Measurements from ENCODE around the gene ELOVL6. TPM values are rescaled to one million over a fixed set of nuclear protein-coding genes. Genes with fewer than 3 reads are reported as not detected.

Gene ELOVL6
- total RNA-seq, 1 experiment from 2014 or later, result 2.2 TPM

- H3K4me1 ChIP-seq (ENCODE audit: insufficient read depth, low read length), result no peaks in the 10 kb centered on the region
- H4K20me1 ChIP-seq (ENCODE audit: low read length), result no peaks in the 10 kb centered on the region
- no peaks in the 10 kb centered on the region for H3F3A ChIP-seq (ENCODE audit: low read length, unreplicated experiment)
- H3K79me2 ChIP-seq (ENCODE audit: low read length), result no peaks in the 10 kb centered on the region
- DNase-seq, result no peak
- no peaks in the 10 kb centered on the region for H3K36me3 ChIP-seq (ENCODE audit: low read depth, low read length)
- no TSS peak for BruUV-seq (replicated peaks)
- H3K27ac ChIP-seq (ENCODE audit: low read length), result no peak overlapping the region
- H3K9ac ChIP-seq (ENCODE audit: low read length), result no peak overlapping the region
- H2AFZ ChIP-seq (ENCODE audit: low read length), result no peak overlapping the region
- no peaks in the 10 kb centered on the region for H3K9me2 ChIP-seq (replicated peaks; ENCODE audit: low read length)
- intact Hi-C loops (cut with micrococcal nuclease), result no loop called here
- ChIA-PET CTCF (no interaction called here), POLR2A (ENCODE audit: unreplicated experiment) (no interaction called here)
- H3K4me3 ChIP-seq (ENCODE audit: low read length), result no peak overlapping the region
- no peak for TF ChIP-seq EZH2 (IDR thresholded peaks at IDR 0.05; ENCODE audit: low read length, unreplicated experiment)
- ATAC-seq, result no peak
- H3K27me3 ChIP-seq (ENCODE audit: low read length), result no peaks in the 10 kb centered on the region
- H3K4me2 ChIP-seq (ENCODE audit: low read length), result no peak overlapping the region
- no peaks in the 10 kb centered on the region for H3K9me3 ChIP-seq (ENCODE audit: low read length)
These were observed 16.5 kb downstream of the ELOVL6 start for GRCh38 chr4:110181890-110182289.

- no peaks in the 10 kb centered on the region for H3K36me3 ChIP-seq (ENCODE audit: low read depth, low read length)
- ChIA-PET POLR2A (ENCODE audit: unreplicated experiment) (no interaction called here), CTCF (interaction anchor here (1.0 kb wide), 1 partner anchor 10 kb away, joined by 3 read pairs; no protein-coding TSS in a partner anchor)
- no peak for TF ChIP-seq EZH2 (IDR thresholded peaks at IDR 0.05; ENCODE audit: low read length, unreplicated experiment)
- no peak for TF ChIP-seq CTCF (conservative IDR thresholded peaks at IDR 0.05; ENCODE audit: low read depth, low read length)
- no peak for TF ChIP-seq EZH2phosphoT487 (IDR thresholded peaks at IDR 0.05; ENCODE audit: borderline replicate concordance, low read length)
- H3K4me1 ChIP-seq (ENCODE audit: insufficient read depth, low read length), result peaks cover 14% of the 10 kb centered on the region
- H3K27ac ChIP-seq (ENCODE audit: low read length), result no peak overlapping the region
- intact Hi-C loops (cut with micrococcal nuclease), result no loop called here
- H4K20me1 ChIP-seq (ENCODE audit: low read length), result no peaks in the 10 kb centered on the region
- ATAC-seq (no peak), DNase-seq (peak; percentile 29)
- H3K9me3 ChIP-seq (ENCODE audit: low read length), result no peaks in the 10 kb centered on the region
- H3F3A ChIP-seq (ENCODE audit: low read length, unreplicated experiment), result no peaks in the 10 kb centered on the region
- no peak overlapping the region for H2AFZ ChIP-seq (ENCODE audit: low read length)
- H3K27me3 ChIP-seq (ENCODE audit: low read length), result no peaks in the 10 kb centered on the region
- H3K4me2 ChIP-seq (ENCODE audit: low read length), result no peak overlapping the region
- H3K9me2 ChIP-seq (replicated peaks; ENCODE audit: low read length), result no peaks in the 10 kb centered on the region
- no TSS peak for BruUV-seq (replicated peaks)
- no peak overlapping the region for H3K9ac ChIP-seq (ENCODE audit: low read length)
- no peaks in the 10 kb centered on the region for H3K79me2 ChIP-seq (ENCODE audit: low read length)
- H3K4me3 ChIP-seq (ENCODE audit: low read length), result no peak overlapping the region
These were observed 22.8 kb downstream of the ELOVL6 start for GRCh38 chr4:110175634-110176033.

- Histone ChIP-seq H3K9me2 (replicated peaks; ENCODE audit: low read length) (no peaks in the 10 kb centered on the region), H3K9ac (ENCODE audit: low read length) (no peak overlapping the region), H3K4me2 (ENCODE audit: low read length) (peak overlapping the region; percentile 55), H3K4me1 (ENCODE audit: insufficient read depth, low read length) (peaks cover 14% of the 10 kb centered on the region), H3K79me2 (ENCODE audit: low read length) (no peaks in the 10 kb centered on the region), H3F3A (ENCODE audit: low read length, unreplicated experiment) (no peaks in the 10 kb centered on the region), H3K9me3 (ENCODE audit: low read length) (no peaks in the 10 kb centered on the region), H3K27me3 (ENCODE audit: low read length) (no peaks in the 10 kb centered on the region), H2AFZ (ENCODE audit: low read length) (no peak overlapping the region), H3K36me3 (ENCODE audit: low read depth, low read length) (no peaks in the 10 kb centered on the region), H4K20me1 (ENCODE audit: low read length) (no peaks in the 10 kb centered on the region), H3K27ac (ENCODE audit: low read length) (no peak overlapping the region), H3K4me3 (ENCODE audit: low read length) (no peak overlapping the region)
- DNase-seq, result peak; percentile 45
- intact Hi-C loops (cut with micrococcal nuclease), result no loop called here
- CTCF ChIA-PET, result no interaction called here
- POLR2A ChIA-PET (ENCODE audit: unreplicated experiment), result no interaction called here
- ATAC-seq, result peak; percentile 93
- no peak for TF ChIP-seq EZH2 (IDR thresholded peaks at IDR 0.05; ENCODE audit: low read length, unreplicated experiment)
- no peak for TF ChIP-seq EZH2phosphoT487 (IDR thresholded peaks at IDR 0.05; ENCODE audit: borderline replicate concordance, low read length)
- TF ChIP-seq CTCF (conservative IDR thresholded peaks at IDR 0.05; ENCODE audit: low read depth, low read length), result no peak
- BruUV-seq (replicated peaks), result no TSS peak
These were observed 25.4 kb downstream of the ELOVL6 start for GRCh38 chr4:110172972-110173371.
